K562 (cell line): ENCODE measurements around the gene CCDC88C. TPM values are rescaled to one million over a fixed set of nuclear protein-coding genes. Genes with fewer than 3 reads are reported as not detected.
"Not testable (repeated sequence)": the region's sequence is repeated elsewhere in the genome, so short reads cannot be mapped to it uniquely, and the experiment has no call there.

Source experiments
- ATAC-seq: fragments of 200-7000 bp; cut with Tn5 transposase; 3 replicates; pipeline ENCODE4 v1.9.1; 2020; ENCODE audit warnings: moderate library complexity
- BruUV-seq: library from RNA; stranded (reverse); fragments of 400-500 nt; replicated peaks from 2 replicates; lab custom pipeline; 2021; lab: Mats Ljungman, UMichigan
- CTCF ChIA-PET: fragments of 300-600 bp; formaldehyde crosslinking; extraction: SDS; loops from one replicate; lab custom pipeline; 2021; ENCODE audit warnings: low intra/inter-chr PET ratio; lab: Yijun Ruan, JAX
- POLR2A ChIA-PET: fragments of 300-600, 350-650 bp; sonication (Branson Sonifier 250); formaldehyde crosslinking; extraction: SDS; loops from one replicate; lab custom pipeline; 2021; ENCODE audit warnings: antibody characterized with exemption, inconsistent platforms; lab: Yijun Ruan, JAX
- DNase-seq, 4 experiments: peaks; one replicate each; pipeline versions ENCODE4 v3.0.0 to v3.0.0-alpha.2; 2011 to 2018; ENCODE audit warnings: low spot score in 3 of 4, mixed read lengths in 3 of 4; ENCODE audit errors: extremely low read depth in 1 of 4
- FAIRE-seq: peaks from 2 replicates; lab custom pipeline; 2011; peaks lifted over from hg19 to GRCh38; lab: Jason Lieb, UNC
- H2AFZ ChIP-seq: 2 replicates; pipeline ENCODE4 v1.6.0; 2011; ENCODE audit warnings: low read depth, low read length, control low read depth, inconsistent platforms
- H3K27ac ChIP-seq: fragments of 200-600 bp; 3 replicates; pipeline ENCODE4 v1.8.0; 2011; ENCODE audit warnings: low read depth, mild to moderate bottlenecking, control low read depth, inconsistent platforms, low read length, moderate library complexity, mixed read lengths; ENCODE audit errors: extremely low read depth
- H3K27me3 ChIP-seq, 2 experiments: fragments of 300-600 bp in 1 of 2; 2 replicates in 1 of 2; 3 replicates in 1 of 2; pipeline versions ENCODE4 v1.6.0 to v1.8.0; 2011; ENCODE audit warnings: inconsistent platforms in 2 of 2, low read length in 2 of 2, mild to moderate bottlenecking in 1 of 2, mixed read lengths in 1 of 2, moderate library complexity in 1 of 2; ENCODE audit not compliant: control insufficient read depth in 2 of 2, insufficient read depth in 2 of 2
- H3K36me3 ChIP-seq: fragments of 300-600 bp; 3 replicates; pipeline ENCODE4 v1.8.0; 2011; ENCODE audit warnings: mild to moderate bottlenecking, low read length, inconsistent platforms; ENCODE audit not compliant: control insufficient read depth, insufficient read depth
- H3K4me1 ChIP-seq, 2 experiments: fragments of 200-600 bp in 1 of 2; replicated peaks in 1 of 2; 2 replicates in 1 of 2; 3 replicates in 1 of 2; pipeline versions ENCODE4 v1.5.1 to v1.8.0; 2011; ENCODE audit warnings: inconsistent platforms in 2 of 2, low read length in 2 of 2, mild to moderate bottlenecking in 1 of 2, mixed read lengths in 1 of 2, moderate library complexity in 1 of 2; ENCODE audit not compliant: control insufficient read depth in 2 of 2, insufficient read depth in 2 of 2
- H3K4me2 ChIP-seq: 2 replicates; pipeline ENCODE4 v1.6.1; 2011; ENCODE audit warnings: low read length, control low read depth, inconsistent platforms, mixed read lengths; ENCODE audit not compliant: insufficient read depth
- H3K4me3 ChIP-seq: fragments of 200-600 bp; sonication (generic), shearing (Covaris generic); 2 replicates; pipeline ENCODE4 v1.5.1; 2016; ENCODE audit warnings: control low read depth, inconsistent platforms
- H3K79me2 ChIP-seq: fragments of 200-600 bp; 3 replicates; pipeline ENCODE4 v1.8.0; 2011; ENCODE audit warnings: low read length, inconsistent platforms; ENCODE audit not compliant: control insufficient read depth, insufficient read depth
- H3K9ac ChIP-seq, 2 experiments: 2 replicates each; pipeline versions ENCODE4 v1.6.0 to v1.6.1; 2011; ENCODE audit warnings: low read depth in 2 of 2, low read length in 2 of 2, control low read depth in 1 of 2, inconsistent platforms in 1 of 2, mild to moderate bottlenecking in 1 of 2, mixed read lengths in 1 of 2; ENCODE audit not compliant: insufficient read depth in 1 of 2
- H3K9me1 ChIP-seq: one replicate; pipeline ENCODE4 v1.6.0; 2011; ENCODE audit warnings: inconsistent platforms, mild to moderate bottlenecking, low read length, moderate library complexity; ENCODE audit not compliant: control insufficient read depth, insufficient read depth
- H3K9me3 ChIP-seq: replicated peaks from 2 replicates; pipeline ENCODE4 v1.5.1; 2011; ENCODE audit warnings: low read depth, low read length, inconsistent platforms; ENCODE audit not compliant: control insufficient read depth, insufficient read depth
- H4K20me1 ChIP-seq: replicated peaks from 2 replicates; pipeline ENCODE4 v1.6.1; 2011; ENCODE audit warnings: low read length, inconsistent platforms, mixed read lengths; ENCODE audit not compliant: control insufficient read depth, insufficient read depth
- ETV6 ChIP-seq, 3 experiments: fragments of 150-350 bp in 1 of 3; sonication (generic) in 1 of 3; formaldehyde crosslinking in 1 of 3; IDR thresholded peaks; 2 replicates each; pipeline versions ENCODE4 v1.6.1 to v1.8.0; 2014 to 2022; ENCODE audit warnings: borderline replicate concordance in 2 of 3, low read depth in 2 of 3, antibody characterized with exemption in 1 of 3, low read length in 1 of 3, mild to moderate bottlenecking in 1 of 3, missing genetic modification reagents in 1 of 3
- FOXA1 ChIP-seq: fragments of 450-650 bp; IDR thresholded peaks from 2 replicates; pipeline ENCODE4 v1.6.1; 2016; ENCODE audit warnings: mild to moderate bottlenecking, borderline replicate concordance
- MECOM ChIP-seq: fragments of 250-450 bp; sonication (Bioruptor Pico); IDR thresholded peaks from 2 replicates; pipeline ENCODE4 v1.8.0; 2022; ENCODE audit warnings: inconsistent platforms
- NCOA6 ChIP-seq: fragments of 450-650 bp; IDR thresholded peaks from 2 replicates; pipeline ENCODE4 v1.6.1; 2017; ENCODE audit warnings: mild to moderate bottlenecking
- NELFE ChIP-seq: IDR thresholded peaks from 2 replicates; pipeline ENCODE4 v1.6.1; 2011; ENCODE audit warnings: mild to moderate bottlenecking; ENCODE audit not compliant: insufficient read depth, insufficient read length
- PURB ChIP-seq: sonication (generic); formaldehyde crosslinking; IDR thresholded peaks from 2 replicates; pipeline ENCODE4 v1.9.0; 2021; ENCODE audit warnings: low read depth, mild to moderate bottlenecking, missing genetic modification reagents
- ZC3H8 ChIP-seq: fragments of 450-650 bp; IDR thresholded peaks from 2 replicates; pipeline ENCODE4 v1.6.1; 2017
- ZKSCAN3 ChIP-seq: fragments of 250-450 bp; sonication (Bioruptor Pico); IDR thresholded peaks from 2 replicates; pipeline ENCODE4 v1.4.0; 2020
- ZNF140 ChIP-seq: fragments of 250-450 bp; sonication (Bioruptor Pico); IDR thresholded peaks from 2 replicates; pipeline ENCODE4 v1.8.0; 2021; ENCODE audit warnings: moderate library complexity, mild to moderate bottlenecking, inconsistent platforms
- ZNF3 ChIP-seq: fragments of 250-450 bp; sonication (Bioruptor Pico); IDR thresholded peaks from 2 replicates; pipeline ENCODE4 v1.5.0; 2021; ENCODE audit warnings: mild to moderate bottlenecking, moderate library complexity
- ZNF408 ChIP-seq: fragments of 250-450 bp; sonication (Bioruptor Pico); IDR thresholded peaks from 2 replicates; pipeline ENCODE4 v1.4.0; 2020; ENCODE audit warnings: low read depth, mild to moderate bottlenecking, moderate library complexity
- WGBS: fragments of 100-300 bp; shearing (Covaris generic); methylation state at CpG from one replicate; pipeline ENCODE4 v1.1.6; 2016; ENCODE audit warnings: low coverage, mixed read lengths; ENCODE audit not compliant: insufficient coverage; ENCODE audit errors: missing lambda C conversion rate; 5-methylcytosine and 5-hydroxymethylcytosine counted together
- in situ Hi-C: fragments of 300-500 bp; cut with MboI; formaldehyde crosslinking; loops from 4 replicates; pipeline ENCODE4 v1.15.0; 2018; ENCODE audit warnings: inconsistent platforms, mixed read lengths
- intact Hi-C: fragments of 100-400 bp; cut with micrococcal nuclease; formaldehyde crosslinking; loops from 2 replicates; pipeline ENCODE4 v1.14.2; 2022
- polyA plus RNA-seq, 8 experiments: library from polyadenylated mRNA; depleted of rRNA in 4 of 8; stranded (reverse) in 5 of 8; unstranded in 3 of 8; fragments of >200 nt; fragmentation: Nextera tagmentation in 2 of 8; fragmentation: Illumina TruSeq in 1 of 8; extraction: Ambion mirVana in 2 of 8; extraction: Trizol in 1 of 8; gene quantifications; 2 replicates each; pipeline versions ENCODE4 v1.2.1 to v1.2.3, GENCODE V29; 2011 to 2014; ENCODE audit warnings: inconsistent platforms in 1 of 8, missing spikeins in 1 of 8
- total RNA-seq, 7 experiments: library from RNA; depleted of rRNA in 6 of 7; stranded (reverse); fragments of >200 nt in 6 of 7; fragmentation: Illumina TruSeq in 2 of 7; extraction: Trizol in 2 of 7; gene quantifications; 2 replicates each; pipeline versions ENCODE4 v1.2.1 to v1.2.3, GENCODE V29; 2011 to 2021; ENCODE audit warnings: low replicate concordance in 1 of 7
- TF ChIP-seq, protein P1 (sequence below): fragments of 450-650 bp; formaldehyde crosslinking; IDR thresholded peaks from 2 replicates; pipeline ENCODE4 v1.4.0; 2020; ENCODE audit warnings: mild to moderate bottlenecking, moderate library complexity

Gene CCDC88C
- total and polyA plus RNA-seq, 9 of the 15 experiments (the other 6 are each of a cell fraction or from before 2014, with no cell fraction given) = 0.62 to 22.5 (median 10.7) TPM

GRCh38 chr14:91429385-91429784 is 11.8 kb upstream of the CCDC88C start:
- DNase-seq (no peak), ATAC-seq (no peak), FAIRE-seq (no peak)
- ChIA-PET CTCF (no interaction called here), POLR2A (no interaction called here)
- H3K27me3 ChIP-seq = no peaks in the 10 kb centered on the region
- no peak overlapping the region for H2AFZ ChIP-seq
- intact Hi-C loops = no loop called here
- H4K20me1 ChIP-seq = no peaks in the 10 kb centered on the region
- WGBS = 87% methylated on average over 3 of the region's 3 CpGs
- H3K9ac ChIP-seq = no peak overlapping the region
- peaks cover 5% of the 10 kb centered on the region; the same call in 1 of the 3 replicates for H3K36me3 ChIP-seq
- no peaks in the 10 kb centered on the region for H3K9me1 ChIP-seq
- in situ Hi-C loops = loop anchor here (5.0 to 10.0 kb wide), 2 partner anchors 87 to 105 kb away; no protein-coding TSS in a partner anchor
- H3K79me2 ChIP-seq = peaks cover 51% of the 10 kb centered on the region
- H3K9me3 ChIP-seq = no peaks in the 10 kb centered on the region
- no peak overlapping the region for H3K4me2 ChIP-seq
- TF ChIP-seq ZC3H8 (no peak), ZKSCAN3 (CRISPR knock-in tag) (no peak), ZNF408 (CRISPR knock-in tag) (no peak), NELFE (no peak), ETV6 (IDR thresholded peaks at IDR 0.05; ENCODE audit: borderline replicate concordance in 1 of 2, low read depth in 2 of 2, low read length in 1 of 2) (no peak), ETV6 (CRISPR knock-in tag; IDR thresholded peaks at IDR 0.05; ENCODE audit: borderline replicate concordance) (no peak), FOXA1 (no peak), ZNF3 (CRISPR knock-in tag) (no peak), PURB (no peak), NCOA6 (no peak), MECOM (CRISPR knock-in tag) (no peak), ZNF140 (CRISPR knock-in tag) (no peak)
- TF ChIP-seq, protein P1, sequence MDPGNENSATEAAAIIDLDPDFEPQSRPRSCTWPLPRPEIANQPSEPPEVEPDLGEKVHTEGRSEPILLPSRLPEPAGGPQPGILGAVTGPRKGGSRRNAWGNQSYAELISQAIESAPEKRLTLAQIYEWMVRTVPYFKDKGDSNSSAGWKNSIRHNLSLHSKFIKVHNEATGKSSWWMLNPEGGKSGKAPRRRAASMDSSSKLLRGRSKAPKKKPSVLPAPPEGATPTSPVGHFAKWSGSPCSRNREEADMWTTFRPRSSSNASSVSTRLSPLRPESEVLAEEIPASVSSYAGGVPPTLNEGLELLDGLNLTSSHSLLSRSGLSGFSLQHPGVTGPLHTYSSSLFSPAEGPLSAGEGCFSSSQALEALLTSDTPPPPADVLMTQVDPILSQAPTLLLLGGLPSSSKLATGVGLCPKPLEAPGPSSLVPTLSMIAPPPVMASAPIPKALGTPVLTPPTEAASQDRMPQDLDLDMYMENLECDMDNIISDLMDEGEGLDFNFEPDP = no peak
- H3K4me1 ChIP-seq = peaks cover 0 to 10% of the 10 kb centered on the region in 2 experiments; a peak in 3 of 5 replicates
- no peak overlapping the region for H3K27ac ChIP-seq
- BruUV-seq = no TSS peak
- no peak overlapping the region for H3K4me3 ChIP-seq

GRCh38 chr14:91428931-91429330 is 11.3 kb upstream of the CCDC88C start:
- H3K27me3 ChIP-seq, ATAC-seq, H3K9me1 ChIP-seq, H3K4me2 ChIP-seq, H3K4me1 ChIP-seq, H2AFZ ChIP-seq, CTCF ChIA-PET, H3K9me3 ChIP-seq, POLR2A ChIA-PET, H3K9ac ChIP-seq, H3K4me3 ChIP-seq, BruUV-seq, H3K27ac ChIP-seq, intact Hi-C loops, FAIRE-seq, DNase-seq, H4K20me1 ChIP-seq, H3K36me3 ChIP-seq: not testable (repeated sequence)
- peaks cover 51% of the 10 kb centered on the region for H3K79me2 ChIP-seq
- WGBS = 75% methylated on average over 1 of the region's 1 CpG
- in situ Hi-C loops = loop anchor here (5.0 to 10.0 kb wide), 2 partner anchors 87 to 104 kb away; no protein-coding TSS in a partner anchor
